ENCODE data around the gene SGMS1.

- no peak for TF ChIP-seq TAF1 (IDR thresholded peaks at IDR 0.05; ENCODE audit: borderline replicate concordance, low read depth, low read length)
- no peak for TF ChIP-seq CTCF (IDR thresholded peaks at IDR 0.05)
- no peak for TF ChIP-seq RFX5 (IDR thresholded peaks at IDR 0.05; ENCODE audit: low read length)
Measured at GRCh38 chr10:50634479-50634878, 10.7 kb upstream of the SGMS1 start.
